HEK293 (cell line): Measurements from ENCODE around the gene DNAH7.

ENCODE experiments used
- CTCF ChIP-seq: fragments of 450-650 bp; formaldehyde crosslinking; IDR thresholded peaks from 2 replicates; pipeline ENCODE4 v1.5.1; 2016; ENCODE audit warnings: missing biosample characterization, missing genetic modification characterization
- SP3 ChIP-seq: fragments of 450-650 bp; formaldehyde crosslinking; IDR thresholded peaks from 2 replicates; pipeline ENCODE4 v1.5.1; 2016; ENCODE audit warnings: missing biosample characterization, missing genetic modification characterization
- ZBTB10 ChIP-seq: fragments of 450-650 bp; formaldehyde crosslinking; IDR thresholded peaks from 2 replicates; pipeline ENCODE4 v1.5.1; 2016; ENCODE audit warnings: missing biosample characterization, missing genetic modification characterization
- ZNF138 ChIP-seq: fragments of 450-650 bp; formaldehyde crosslinking; IDR thresholded peaks from 2 replicates; pipeline ENCODE4 v1.5.1; 2016; ENCODE audit warnings: missing biosample characterization, missing genetic modification characterization, borderline replicate concordance
- ZNF140 ChIP-seq: fragments of 450-650 bp; formaldehyde crosslinking; IDR thresholded peaks from 2 replicates; pipeline ENCODE4 v1.5.1; 2016; ENCODE audit warnings: missing biosample characterization, missing genetic modification characterization
- ZNF157 ChIP-seq: fragments of 450-650 bp; formaldehyde crosslinking; IDR thresholded peaks from 2 replicates; pipeline ENCODE4 v1.5.1; 2016; ENCODE audit warnings: missing biosample characterization, missing genetic modification characterization
- ZNF776 ChIP-seq: fragments of 450-650 bp; formaldehyde crosslinking; IDR thresholded peaks from 2 replicates; pipeline ENCODE4 v1.5.0; 2017; ENCODE audit warnings: missing biosample characterization, missing genetic modification characterization, borderline replicate concordance
- ZSCAN4 ChIP-seq: fragments of 450-650 bp; formaldehyde crosslinking; IDR thresholded peaks from 2 replicates; pipeline ENCODE4 v1.5.1; 2017; ENCODE audit warnings: missing biosample characterization, missing genetic modification characterization

GRCh38 chr2:195741191-195741590, 327.4 kb downstream of the DNAH7 start:
- no peak for TF ChIP-seq ZNF776 (tag by site-specific recombination)
- TF ChIP-seq SP3 (tag by site-specific recombination), result no peak
- no peak for TF ChIP-seq ZNF140 (tag by site-specific recombination)
- no peak for TF ChIP-seq CTCF (tag by site-specific recombination)
- TF ChIP-seq ZSCAN4 (tag by site-specific recombination), result no peak
- no peak for TF ChIP-seq ZBTB10
- no peak for TF ChIP-seq ZNF157 (tag by site-specific recombination)
- TF ChIP-seq ZNF138 (tag by site-specific recombination), result no peak
